Measurements from ENCODE around the gene CCDC127.
"Not testable (repeated sequence)": the region's sequence is repeated elsewhere in the genome, so short reads cannot be mapped to it uniquely, and the experiment has no call there.

The CCDC127 gene

GRCh38 chr5:217494-218456 is at the start of gene CCDC127, which contains the start of gene SDHA:
Gene CCDC127, minus strand, starts transcription at chr5:218153. Its CDS starts 1,304 bp downstream, at chr5:216849.
Gene SDHA, plus strand, starts transcription at chr5:218320. Its CDS starts 36 bp downstream, at chr5:218356.
- peak; percentile 82 for DNase-seq (ENCODE audit: low read depth)

- no peak for DNase-seq (ENCODE audit: low read depth)
Measured at GRCh38 chr5:267716-268115, 49.8 kb upstream of the CCDC127 start.

GRCh38 chr5:266311-267026 is 48.5 kb upstream of the CCDC127 start:
- peak; percentile 10 for DNase-seq (ENCODE audit: low read depth)

- no peak for DNase-seq (ENCODE audit: low read depth)
Measured at GRCh38 chr5:264338-264737, 46.4 kb upstream of the CCDC127 start.

GRCh38 chr5:263275-263974 is 45.5 kb upstream of the CCDC127 start:
- peak; percentile 88 for DNase-seq (ENCODE audit: low read depth)

- no peak for DNase-seq (ENCODE audit: low read depth)
Measured at GRCh38 chr5:257148-257547, 39.2 kb upstream of the CCDC127 start.

GRCh38 chr5:256347-256746 is 38.4 kb upstream of the CCDC127 start:
- not testable (repeated sequence) for DNase-seq (ENCODE audit: low read depth)

GRCh38 chr5:255116-255515 is 37.2 kb upstream of the CCDC127 start:
- DNase-seq (ENCODE audit: low read depth) = not testable (repeated sequence)

GRCh38 chr5:254322-254721 is 36.4 kb upstream of the CCDC127 start:
- DNase-seq (ENCODE audit: low read depth) = not testable (repeated sequence)

- DNase-seq (ENCODE audit: low read depth) = no peak
Measured at GRCh38 chr5:252546-252945, 34.6 kb upstream of the CCDC127 start.

GRCh38 chr5:251975-252374 is 34.0 kb upstream of the CCDC127 start:
- DNase-seq (ENCODE audit: low read depth) = not testable (repeated sequence)

- DNase-seq (ENCODE audit: low read depth) = not testable (repeated sequence)
Measured at GRCh38 chr5:251538-251937, 33.6 kb upstream of the CCDC127 start.

- DNase-seq (ENCODE audit: low read depth) = not testable (repeated sequence)
Measured at GRCh38 chr5:251016-251415, 33.1 kb upstream of the CCDC127 start.

- not testable (repeated sequence) for DNase-seq (ENCODE audit: low read depth)
Measured at GRCh38 chr5:250396-250795, 32.4 kb upstream of the CCDC127 start.

GRCh38 chr5:245717-246116 is 27.8 kb upstream of the CCDC127 start:
- not testable (repeated sequence) for DNase-seq (ENCODE audit: low read depth)

GRCh38 chr5:243683-244367 is 25.9 kb upstream of the CCDC127 start:
- DNase-seq (ENCODE audit: low read depth) = not testable (repeated sequence)

GRCh38 chr5:241045-241669 is 23.2 kb upstream of the CCDC127 start:
- not testable (repeated sequence) for DNase-seq (ENCODE audit: low read depth)

- not testable (repeated sequence) for DNase-seq (ENCODE audit: low read depth)
Measured at GRCh38 chr5:240550-240949, 22.6 kb upstream of the CCDC127 start.

- DNase-seq (ENCODE audit: low read depth) = not testable (repeated sequence)
Measured at GRCh38 chr5:237931-238330, 20.0 kb upstream of the CCDC127 start.

GRCh38 chr5:235527-235926 is 17.6 kb upstream of the CCDC127 start:
- not testable (repeated sequence) for DNase-seq (ENCODE audit: low read depth)

- DNase-seq (ENCODE audit: low read depth) = no peak
Measured at GRCh38 chr5:234450-234849, 16.5 kb upstream of the CCDC127 start.
